Measurements from ENCODE around the gene TTLL11. TPM values are rescaled to one million over a fixed set of nuclear protein-coding genes. Genes with fewer than 3 reads are reported as not detected.

The TTLL11 gene
- total RNA-seq, 4 donors from 2014 or later = 7.2 to 12.1 (median 9.9) TPM

- H3K27me3 ChIP-seq = no peaks in the 10 kb centered on the region
- H3K4me3 ChIP-seq = no peak overlapping the region
- no peaks in the 10 kb centered on the region for H3K36me3 ChIP-seq
- no peaks in the 10 kb centered on the region for H3K4me1 ChIP-seq
- WGBS = 79% methylated on average over 6 of the region's 6 CpGs
- DNase-seq (ENCODE audit: low spot score in 2 of 2) = peak in 1 of 2 donors; percentile 34
- H3K9me3 ChIP-seq = no peaks in the 10 kb centered on the region
- TF ChIP-seq POLR2A (IDR thresholded peaks at IDR 0.05) = no peak
- no peak for TF ChIP-seq EP300 (IDR thresholded peaks at IDR 0.05)
- TF ChIP-seq, protein P1, sequence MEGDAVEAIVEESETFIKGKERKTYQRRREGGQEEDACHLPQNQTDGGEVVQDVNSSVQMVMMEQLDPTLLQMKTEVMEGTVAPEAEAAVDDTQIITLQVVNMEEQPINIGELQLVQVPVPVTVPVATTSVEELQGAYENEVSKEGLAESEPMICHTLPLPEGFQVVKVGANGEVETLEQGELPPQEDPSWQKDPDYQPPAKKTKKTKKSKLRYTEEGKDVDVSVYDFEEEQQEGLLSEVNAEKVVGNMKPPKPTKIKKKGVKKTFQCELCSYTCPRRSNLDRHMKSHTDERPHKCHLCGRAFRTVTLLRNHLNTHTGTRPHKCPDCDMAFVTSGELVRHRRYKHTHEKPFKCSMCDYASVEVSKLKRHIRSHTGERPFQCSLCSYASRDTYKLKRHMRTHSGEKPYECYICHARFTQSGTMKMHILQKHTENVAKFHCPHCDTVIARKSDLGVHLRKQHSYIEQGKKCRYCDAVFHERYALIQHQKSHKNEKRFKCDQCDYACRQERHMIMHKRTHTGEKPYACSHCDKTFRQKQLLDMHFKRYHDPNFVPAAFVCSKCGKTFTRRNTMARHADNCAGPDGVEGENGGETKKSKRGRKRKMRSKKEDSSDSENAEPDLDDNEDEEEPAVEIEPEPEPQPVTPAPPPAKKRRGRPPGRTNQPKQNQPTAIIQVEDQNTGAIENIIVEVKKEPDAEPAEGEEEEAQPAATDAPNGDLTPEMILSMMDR (IDR thresholded peaks at IDR 0.05) = no peak
- no peak for TF ChIP-seq POLR2AphosphoS5 (IDR thresholded peaks at IDR 0.05)
- no peak overlapping the region for H3K27ac ChIP-seq
These were observed 207.7 kb downstream of the TTLL11 start for GRCh38 chr9:121885345-121885901.

DNA sequence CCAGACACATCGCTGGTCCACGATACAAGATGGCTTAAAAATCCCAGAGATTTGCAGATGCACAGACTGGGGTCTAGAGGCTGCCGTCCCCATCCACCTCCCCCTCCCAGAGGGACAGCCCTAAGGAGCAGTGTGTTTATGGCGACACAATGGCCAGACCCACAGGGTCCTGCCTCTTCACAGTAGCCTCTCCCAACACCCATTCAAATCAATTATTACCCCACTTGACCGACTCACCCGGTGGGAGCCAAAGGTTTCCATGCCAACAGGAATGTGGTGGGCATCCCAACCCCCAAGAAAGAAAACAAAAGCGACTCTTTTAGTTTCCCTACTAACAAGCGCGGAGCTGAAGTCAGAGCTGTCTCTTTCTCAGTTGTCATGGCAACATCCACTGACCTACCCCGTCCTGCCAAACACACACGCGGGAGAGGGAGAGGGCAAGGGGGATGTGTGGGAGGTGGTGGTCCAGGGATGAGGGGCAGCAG, 209.0 kb downstream of the TTLL11 start:
- no peak for TF ChIP-seq POLR2AphosphoS5 (IDR thresholded peaks at IDR 0.05)
- no peak for TF ChIP-seq POLR2A (IDR thresholded peaks at IDR 0.05)
- TF ChIP-seq EP300 (IDR thresholded peaks at IDR 0.05) = no peak
- TF ChIP-seq, protein P1 (IDR thresholded peaks at IDR 0.05) = no peak
- WGBS = 74% methylated on average over 12 of the region's 12 CpGs
- no peaks in the 10 kb centered on the region for H3K36me3 ChIP-seq
- no peak overlapping the region for H3K27ac ChIP-seq
- H3K9me3 ChIP-seq = no peaks in the 10 kb centered on the region
- H3K4me1 ChIP-seq = no peaks in the 10 kb centered on the region
- H3K4me3 ChIP-seq = no peak overlapping the region
- H3K27me3 ChIP-seq = no peaks in the 10 kb centered on the region
- DNase-seq (ENCODE audit: low spot score in 2 of 2) = no peak

- Histone ChIP-seq H3K9me3 (no peaks in the 10 kb centered on the region), H3K27me3 (no peaks in the 10 kb centered on the region), H3K27ac (no peak overlapping the region), H3K4me1 (no peaks in the 10 kb centered on the region), H3K4me3 (no peak overlapping the region), H3K36me3 (no peaks in the 10 kb centered on the region)
- 90% methylated on average over 8 of the region's 8 CpGs for WGBS
- peak in 1 of 2 donors; percentile 60 for DNase-seq (ENCODE audit: low spot score in 2 of 2)
- no peak for TF ChIP-seq EP300 (IDR thresholded peaks at IDR 0.05)
- no peak for TF ChIP-seq POLR2AphosphoS5 (IDR thresholded peaks at IDR 0.05)
- TF ChIP-seq POLR2A (IDR thresholded peaks at IDR 0.05) = no peak
- TF ChIP-seq, protein P1 (IDR thresholded peaks at IDR 0.05) = no peak
These were observed 209.6 kb downstream of the TTLL11 start for GRCh38 chr9:121883281-121884056.

GRCh38 chr9:121881920-121882500, 211.1 kb downstream of the TTLL11 start:
- Histone ChIP-seq H3K4me3 (no peak overlapping the region), H3K27me3 (no peaks in the 10 kb centered on the region), H3K9me3 (no peaks in the 10 kb centered on the region), H3K27ac (no peak overlapping the region), H3K4me1 (no peaks in the 10 kb centered on the region), H3K36me3 (no peaks in the 10 kb centered on the region)
- TF ChIP-seq EP300 (IDR thresholded peaks at IDR 0.05) = no peak
- no peak for TF ChIP-seq POLR2AphosphoS5 (IDR thresholded peaks at IDR 0.05)
- TF ChIP-seq, protein P1 (IDR thresholded peaks at IDR 0.05) = no peak
- no peak for TF ChIP-seq POLR2A (IDR thresholded peaks at IDR 0.05)
- 79% methylated on average over 7 of the region's 7 CpGs for WGBS
- DNase-seq (ENCODE audit: low spot score in 2 of 2) = peak in 1 of 2 donors; percentile 45

DNA sequence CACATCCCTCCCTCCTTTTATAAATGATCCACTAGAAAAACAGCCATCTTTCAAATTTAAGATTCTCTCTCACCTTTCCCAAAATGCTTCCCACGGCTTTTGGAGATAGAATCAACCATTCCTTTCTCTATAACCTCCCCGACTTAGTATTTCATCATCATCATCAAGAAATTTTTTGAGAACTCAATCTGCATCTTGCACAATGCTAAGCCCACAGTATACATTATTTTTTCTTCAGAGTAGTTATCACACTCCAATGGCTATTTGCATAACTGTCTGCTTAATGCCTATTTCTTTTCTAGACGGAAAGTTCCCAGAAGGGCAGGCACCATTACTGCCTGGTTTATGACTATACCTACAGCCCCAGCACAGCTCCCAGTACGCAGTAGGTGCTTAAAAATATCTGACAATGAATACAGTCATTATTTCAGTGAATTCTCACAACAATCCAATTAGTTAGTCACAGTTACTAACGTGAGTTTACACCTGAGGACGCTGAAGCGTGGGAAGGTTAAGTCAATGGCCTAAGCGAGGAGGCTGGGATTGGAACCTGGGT, 212.7 kb downstream of the TTLL11 start:
- Histone ChIP-seq H3K36me3 (no peaks in the 10 kb centered on the region), H3K4me3 (no peak overlapping the region), H3K27ac (no peak overlapping the region), H3K4me1 (no peaks in the 10 kb centered on the region), H3K27me3 (no peaks in the 10 kb centered on the region), H3K9me3 (no peaks in the 10 kb centered on the region)
- DNase-seq (ENCODE audit: low spot score in 2 of 2) = peak in 1 of 2 donors; percentile 65
- WGBS = 83% methylated on average over 8 of the region's 8 CpGs
- no peak for TF ChIP-seq EP300 (IDR thresholded peaks at IDR 0.05)
- TF ChIP-seq, protein P1 (IDR thresholded peaks at IDR 0.05) = no peak
- no peak for TF ChIP-seq POLR2AphosphoS5 (IDR thresholded peaks at IDR 0.05)
- no peak for TF ChIP-seq POLR2A (IDR thresholded peaks at IDR 0.05)

Measured in suprapubic skin (tissue), 4 donors.